Ramos (cell line): ENCODE measurements around the gene SYTL1.

Experiments
- in situ Hi-C: fragments of 300-500 bp; cut with MboI; formaldehyde crosslinking; loops from one replicate; pipeline ENCODE4 v1.14.3; 2022; ENCODE audit warnings: low sequenced_read_pairs; ENCODE audit not compliant: unreplicated experiment

SYTL1 gene

DNA sequence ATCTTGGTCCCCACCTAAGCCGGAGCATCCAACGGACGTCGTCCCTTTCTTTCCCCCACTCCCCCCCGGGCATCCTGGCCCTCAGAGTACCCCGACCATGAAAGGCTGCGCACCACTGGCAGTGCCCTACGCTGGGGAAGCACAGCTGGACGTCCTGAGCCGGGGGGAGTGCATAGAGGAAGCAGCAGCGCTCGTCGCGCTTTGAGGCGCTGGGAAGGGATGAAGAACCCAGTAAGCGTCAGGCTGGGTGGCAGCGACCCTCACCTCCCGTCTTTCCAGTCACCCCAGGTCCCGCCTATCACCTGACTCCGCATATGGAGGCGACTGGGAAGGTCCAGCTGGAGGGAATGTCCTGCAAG, 19.2 kb downstream of the SYTL1 start:
- in situ Hi-C loops: no loop called here

DNA sequence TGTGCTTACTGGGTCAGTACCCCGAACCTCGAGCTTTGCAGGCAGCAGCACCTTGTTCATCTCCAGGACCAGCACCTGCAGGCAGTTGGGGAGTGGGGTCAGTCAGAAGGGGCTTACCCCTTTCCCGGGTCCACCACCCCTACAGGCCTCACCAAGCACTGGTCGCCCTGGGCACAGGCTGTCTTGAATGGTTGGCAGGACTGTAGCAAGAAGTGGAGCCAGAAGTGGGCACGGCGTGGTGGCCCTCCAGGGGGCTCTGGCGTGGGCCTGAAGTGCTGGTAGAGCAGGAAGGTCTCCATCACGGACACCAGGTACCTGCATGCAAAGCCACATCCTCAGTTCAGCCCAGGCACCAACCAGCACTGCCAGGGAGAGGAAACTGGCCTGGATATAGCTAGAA, 19.7 kb downstream of the SYTL1 start:
- in situ Hi-C loops: no loop called here

DNA sequence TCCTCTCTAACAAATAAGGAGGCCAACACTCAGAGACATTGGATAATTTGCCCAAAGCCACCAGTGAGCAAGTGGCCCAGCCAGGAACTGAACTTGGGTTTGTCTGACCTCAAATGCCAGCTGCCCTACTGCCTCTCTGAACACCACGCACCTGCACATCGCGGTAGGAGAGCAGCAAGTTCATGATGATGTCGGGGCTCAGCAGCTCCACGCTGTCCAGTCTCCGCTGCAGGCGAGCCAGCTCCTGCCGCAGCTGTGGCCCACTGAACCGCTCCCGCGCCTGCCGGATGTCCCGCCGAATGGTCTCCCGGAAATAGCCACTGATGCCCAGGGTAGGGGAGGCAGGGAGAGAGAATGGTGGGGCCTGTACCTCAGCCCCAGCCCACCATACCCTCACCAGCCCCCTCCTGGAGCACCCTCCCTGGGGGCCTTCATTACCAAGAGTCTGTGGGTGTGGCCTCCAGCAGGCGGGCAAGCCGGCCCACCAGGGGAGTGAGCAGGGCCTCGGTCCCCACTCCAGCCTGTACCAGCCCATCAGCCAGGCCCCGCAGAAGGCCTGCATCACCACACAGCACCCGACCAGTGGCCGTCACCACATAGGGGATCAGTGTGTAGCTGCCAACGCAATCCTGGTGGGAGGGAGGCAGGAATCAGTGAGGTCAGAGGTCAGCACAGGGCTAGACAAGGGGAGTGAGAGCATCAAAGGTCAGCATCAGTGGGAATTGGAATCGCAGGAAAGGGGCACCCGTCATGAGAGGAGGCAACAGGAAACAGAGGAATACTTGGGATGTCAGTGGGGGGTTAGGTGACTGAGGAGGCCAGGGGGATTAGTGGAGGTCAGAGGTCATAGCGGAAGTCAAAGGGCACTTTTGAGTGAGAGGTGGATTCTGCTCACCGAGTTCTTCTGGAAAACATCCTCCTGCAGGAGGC, 22.2 kb downstream of the SYTL1 start:
- in situ Hi-C loops: no loop called here

DNA sequence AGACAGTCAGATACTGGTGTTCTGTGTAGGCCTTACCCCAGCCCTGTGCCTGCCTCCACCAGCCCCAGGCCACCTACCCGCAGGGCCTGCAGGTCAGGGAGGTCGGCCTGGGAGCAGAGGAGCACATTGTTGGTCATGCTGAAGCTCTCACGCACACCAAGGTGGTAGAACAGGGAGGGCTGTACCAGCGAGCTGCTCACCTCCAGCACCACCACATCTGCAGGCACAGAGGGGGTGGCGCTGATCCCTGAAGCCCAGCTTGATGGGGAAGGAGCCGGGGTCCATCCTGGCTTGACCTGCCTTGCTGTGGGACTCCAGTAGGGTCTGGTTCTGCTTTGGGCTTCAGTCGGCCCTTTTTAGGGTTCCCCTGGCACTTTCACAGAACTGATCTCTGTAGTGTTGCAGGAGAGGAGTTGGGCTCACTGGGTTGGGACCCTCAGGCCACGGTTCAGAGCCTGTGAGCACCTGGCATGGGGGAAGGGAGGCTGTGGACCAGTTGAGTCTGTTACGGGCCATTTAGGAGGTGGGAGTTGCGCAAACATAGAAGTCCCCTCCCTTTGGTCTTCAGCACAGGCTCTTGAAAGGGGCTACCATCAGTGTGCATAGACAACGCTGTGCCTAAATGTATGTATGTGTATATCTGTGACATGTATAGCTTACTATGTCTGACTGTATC, 23.0 kb downstream of the SYTL1 start:
- in situ Hi-C loops: no loop called here

DNA sequence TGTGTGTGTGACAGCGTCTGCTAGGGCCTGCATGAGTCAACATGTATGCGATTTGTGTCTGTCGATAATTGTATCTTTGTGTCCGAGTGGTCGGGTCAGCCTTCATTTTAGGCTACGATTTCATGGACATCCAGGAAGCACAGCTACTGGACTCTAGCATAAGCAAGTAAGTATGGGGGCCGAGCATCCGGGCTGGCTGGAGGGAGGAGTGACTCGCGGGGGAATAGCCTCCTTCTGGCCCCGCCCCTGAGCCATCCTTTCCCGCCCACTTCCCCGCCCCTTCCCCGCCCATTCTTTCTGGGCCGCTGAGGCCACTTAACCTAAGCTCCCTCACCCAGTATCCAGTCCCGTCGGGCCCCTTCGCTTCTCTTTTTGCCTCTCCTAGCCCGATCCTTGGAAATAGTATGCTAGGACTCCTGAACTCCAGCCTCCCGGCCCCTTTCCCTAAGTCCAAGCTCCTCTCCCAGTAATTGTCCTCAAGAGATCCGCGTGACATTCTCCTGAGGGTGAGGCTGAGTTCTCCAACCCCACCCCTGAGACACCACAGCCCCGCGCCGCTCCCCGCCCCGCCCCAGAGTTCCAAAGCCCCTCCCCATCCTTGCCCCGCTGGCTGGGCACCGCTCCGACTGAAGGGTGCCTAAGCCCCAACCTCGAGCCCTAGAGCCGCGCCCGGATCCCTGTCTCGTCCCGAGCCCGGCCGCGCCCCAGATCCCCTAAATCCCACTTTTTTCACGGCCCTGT, 23.7 kb downstream of the SYTL1 start:
- in situ Hi-C loops: no loop called here

DNA sequence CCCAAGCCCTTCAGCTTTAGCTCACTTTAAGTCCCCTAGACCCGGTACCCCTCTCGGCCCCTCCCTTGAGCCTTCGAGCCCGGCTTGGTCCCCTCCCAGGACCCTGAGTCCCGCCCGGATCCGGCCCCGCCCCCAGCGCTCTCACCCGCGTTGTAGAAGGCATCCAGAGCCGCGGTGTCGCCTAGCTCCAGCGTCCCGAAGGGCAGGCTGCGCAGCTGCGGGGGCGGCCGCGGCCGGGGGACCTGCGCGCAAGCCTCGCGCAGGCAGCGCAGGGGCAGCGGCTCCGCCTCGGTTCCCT, 24.2 kb downstream of the SYTL1 start:
- in situ Hi-C loops: no loop called here

DNA sequence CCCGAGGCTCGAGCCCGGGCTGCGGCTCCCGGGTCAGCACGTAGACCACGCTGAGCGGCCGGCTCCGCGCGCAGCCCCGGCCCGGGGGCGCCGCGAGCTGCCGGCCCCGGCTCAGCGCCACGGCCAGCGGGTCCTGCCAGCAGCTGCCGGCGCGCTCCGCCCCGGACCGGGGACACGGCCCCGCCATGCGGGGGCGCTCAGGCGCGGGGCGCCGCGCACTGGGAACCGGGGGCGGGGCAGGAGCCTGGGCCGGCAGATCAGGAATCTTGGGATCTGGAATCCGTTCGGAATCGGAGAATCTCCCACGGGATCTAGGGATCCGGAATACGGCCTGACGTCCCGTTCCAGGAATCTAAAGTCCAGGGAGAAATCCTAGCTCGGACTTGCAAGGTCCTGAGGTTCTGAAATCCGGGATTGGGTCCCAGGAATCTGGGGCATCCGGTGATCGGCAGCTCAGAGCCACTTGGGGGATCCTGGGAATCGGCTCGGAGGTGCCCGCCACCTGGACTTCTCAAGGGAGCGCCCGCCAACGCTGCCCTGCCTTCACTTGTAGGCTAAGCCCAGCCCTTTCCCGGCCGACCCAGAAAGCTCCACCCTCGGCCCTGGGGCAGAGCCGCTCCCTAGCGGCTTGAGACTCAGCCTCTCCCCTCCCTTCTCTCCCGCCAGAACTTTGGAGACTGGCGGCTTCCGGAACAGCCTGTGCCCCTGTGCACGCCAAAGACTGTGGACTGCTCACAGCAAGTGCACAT, 24.8 kb downstream of the SYTL1 start, which contains the start of gene MAP3K6:
Gene MAP3K6, minus strand, starts transcription at position 551 of the 749 bp plus-strand sequence. Its CDS starts 364 bp downstream, at position 187.
- in situ Hi-C loops: no loop called here

DNA sequence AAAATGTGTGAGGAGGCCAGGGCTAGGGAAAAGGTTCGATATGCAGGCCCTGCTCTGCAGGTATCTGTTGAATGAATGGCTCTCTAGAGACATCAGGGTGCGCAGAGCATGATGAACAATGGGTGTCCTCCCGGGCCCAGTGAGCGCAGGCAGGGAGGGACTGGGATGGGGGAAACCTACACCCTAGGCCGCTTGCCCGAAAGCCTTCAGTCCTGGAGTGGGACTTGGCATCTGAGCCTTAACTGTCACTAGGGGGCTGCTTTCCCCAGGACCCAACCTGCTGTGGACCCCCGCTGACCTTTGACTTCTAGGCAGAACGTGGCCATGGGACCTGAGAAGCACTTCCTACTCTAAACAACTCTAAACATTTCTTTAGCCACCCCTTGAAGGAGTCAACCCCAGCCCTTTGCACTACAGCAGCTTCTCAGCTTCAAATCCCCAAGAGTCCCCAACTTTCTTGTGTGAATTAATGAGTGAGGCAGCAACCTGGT, 25.4 kb downstream of the SYTL1 start:
- in situ Hi-C loops: no loop called here

DNA sequence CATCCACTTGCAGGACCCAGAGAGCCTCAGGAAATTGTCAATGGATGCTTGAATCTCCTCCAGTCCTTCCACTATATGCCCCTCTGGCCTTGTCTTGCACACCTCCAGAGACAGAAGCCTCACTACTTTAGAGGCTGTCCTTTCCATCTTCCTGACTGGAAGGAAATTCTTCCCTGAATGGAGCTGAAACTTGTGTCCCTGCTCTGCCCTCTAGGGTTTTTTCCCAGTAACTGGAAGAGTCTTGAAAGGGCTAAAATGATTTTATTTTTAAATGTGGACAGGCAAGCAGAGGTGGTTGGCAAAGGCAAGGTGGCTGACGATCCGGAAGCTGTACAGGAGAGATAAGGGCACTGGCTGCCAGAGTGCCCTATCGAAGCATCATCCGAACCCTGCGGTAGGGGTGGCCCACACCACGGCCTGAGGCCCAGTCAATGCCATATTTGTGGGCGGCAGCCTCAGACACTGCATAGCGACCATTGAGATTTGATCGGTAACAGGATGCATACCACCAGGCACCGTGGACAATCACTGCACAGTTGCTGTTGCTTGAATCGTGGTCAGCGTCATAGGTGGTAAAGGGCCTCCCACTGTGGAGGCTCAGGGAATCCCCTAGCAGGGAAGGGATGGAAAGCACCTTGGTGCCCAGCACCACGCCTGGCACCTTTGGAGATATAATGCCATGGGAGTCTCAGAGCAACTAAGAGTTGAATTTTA, 27.2 kb downstream of the SYTL1 start:
- in situ Hi-C loops: no loop called here

DNA sequence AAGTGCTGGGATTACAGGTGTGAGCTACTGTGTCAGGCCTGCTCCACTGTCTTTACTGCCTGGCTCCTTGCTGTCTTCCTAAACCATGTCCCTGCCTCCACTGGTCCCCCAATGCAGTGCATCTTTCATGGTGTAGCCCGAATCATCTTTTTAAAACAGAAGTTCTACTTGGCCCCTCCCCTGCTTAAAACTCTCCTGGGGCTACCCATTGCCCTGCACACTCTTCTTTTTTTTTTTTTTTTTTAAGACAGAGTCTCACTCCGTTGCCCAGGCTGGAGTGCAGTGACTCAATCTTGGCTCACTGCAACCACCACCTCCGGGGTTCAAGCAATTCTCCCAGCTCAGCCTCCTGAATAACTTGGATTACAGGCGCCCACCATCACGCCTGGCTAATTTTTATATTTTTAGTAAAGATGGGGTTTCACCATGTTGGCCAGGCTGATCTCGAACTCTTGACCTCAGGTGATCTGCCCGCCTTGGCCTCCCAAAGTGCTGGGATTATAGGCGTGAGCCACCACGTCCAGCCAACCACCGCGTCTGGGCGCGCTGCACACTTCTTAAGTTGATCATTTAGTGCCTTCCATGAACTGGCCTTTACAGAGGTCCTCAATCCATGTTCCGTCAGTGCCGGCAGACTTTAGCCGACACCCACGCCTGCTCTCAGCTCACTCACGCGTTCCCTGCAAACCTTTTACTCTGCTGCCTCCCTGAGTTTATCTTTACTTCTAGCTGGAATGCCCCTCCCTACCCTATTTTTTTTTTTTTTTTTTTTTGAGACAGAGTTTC, 30.4 kb downstream of the SYTL1 start:
- in situ Hi-C loops: no loop called here

DNA sequence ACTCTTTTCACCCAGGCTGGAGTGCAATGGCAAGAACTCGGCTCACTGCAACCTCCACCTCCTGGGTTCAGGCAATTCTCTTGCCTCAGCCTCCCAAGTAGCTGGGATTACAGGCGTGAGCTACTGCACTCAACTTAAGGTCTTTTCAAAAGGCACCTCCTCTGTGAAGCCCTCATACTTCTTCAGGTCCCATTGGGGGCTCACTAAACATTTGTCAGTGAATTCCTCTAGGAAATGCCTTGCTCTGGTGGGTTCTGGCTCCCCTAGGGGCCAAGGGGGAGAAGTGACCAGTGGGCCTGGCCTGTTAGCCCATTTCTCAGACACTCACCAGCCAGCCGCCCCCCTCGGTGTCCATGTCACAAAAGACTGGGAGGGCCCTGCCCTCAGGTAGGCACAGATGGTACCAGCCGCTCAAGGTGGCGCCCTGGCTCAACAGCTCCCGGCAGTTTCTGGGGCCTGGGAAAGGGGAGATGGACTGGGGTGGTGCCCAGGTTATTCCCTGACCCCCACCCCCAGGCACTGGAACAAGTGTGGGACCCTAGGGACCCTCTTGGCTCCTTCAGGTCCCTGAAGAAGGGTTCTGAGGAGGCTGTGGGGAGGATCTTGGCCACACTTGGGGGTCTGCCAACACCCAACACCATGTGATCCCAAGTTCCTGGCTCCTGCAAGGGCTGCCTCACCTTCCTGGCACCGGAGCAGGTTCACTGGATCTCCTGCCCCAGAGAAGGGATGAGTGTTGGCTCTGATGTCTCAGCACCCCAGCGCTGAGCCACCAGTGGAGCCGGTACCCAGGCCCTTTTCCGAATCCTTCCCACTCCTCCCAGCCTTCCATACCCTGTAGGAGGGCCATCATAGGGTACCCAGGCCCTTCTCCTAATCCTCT, 31.2 kb downstream of the SYTL1 start:
- in situ Hi-C loops: no loop called here

DNA sequence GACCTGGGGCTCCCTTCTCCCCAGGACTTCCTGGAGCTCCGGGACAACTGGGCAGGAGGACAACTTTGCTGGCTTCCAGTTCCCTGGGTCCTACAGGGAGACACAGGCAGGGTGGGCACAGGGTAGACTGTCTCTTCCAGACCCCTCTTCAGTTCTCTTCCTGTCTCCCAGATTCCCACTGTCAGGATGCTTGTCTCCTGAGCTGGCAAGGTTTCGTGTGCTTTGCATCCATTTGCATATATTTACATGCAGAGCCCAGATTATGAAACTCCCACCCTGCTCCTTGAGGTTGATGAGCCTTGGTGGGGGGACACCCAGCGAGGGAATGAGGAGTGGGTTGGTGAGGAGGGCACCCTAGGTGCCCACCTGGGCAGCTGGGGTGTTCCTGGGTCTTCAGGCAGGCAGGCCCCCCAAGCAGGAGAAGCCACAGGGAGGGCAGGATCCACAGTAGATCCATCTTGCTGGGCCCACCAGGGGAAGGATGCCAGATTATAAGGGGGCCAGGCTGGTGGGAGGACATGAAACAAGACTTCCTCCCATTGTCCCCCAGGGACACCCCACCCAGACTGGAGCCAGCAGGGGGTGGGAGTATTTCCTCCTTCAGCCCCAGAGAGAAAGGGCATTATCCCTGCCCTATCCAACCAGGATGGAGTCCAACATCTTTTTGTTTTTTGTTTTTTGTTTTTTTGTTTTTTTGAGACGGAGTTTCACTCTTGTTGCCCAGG, 32.7 kb downstream of the SYTL1 start, which contains the start of gene FCN3:
Gene FCN3, minus strand, starts transcription at position 463 of the 725 bp plus-strand sequence. Its CDS starts 6 bp downstream, at position 457.
- in situ Hi-C loops: no loop called here

DNA sequence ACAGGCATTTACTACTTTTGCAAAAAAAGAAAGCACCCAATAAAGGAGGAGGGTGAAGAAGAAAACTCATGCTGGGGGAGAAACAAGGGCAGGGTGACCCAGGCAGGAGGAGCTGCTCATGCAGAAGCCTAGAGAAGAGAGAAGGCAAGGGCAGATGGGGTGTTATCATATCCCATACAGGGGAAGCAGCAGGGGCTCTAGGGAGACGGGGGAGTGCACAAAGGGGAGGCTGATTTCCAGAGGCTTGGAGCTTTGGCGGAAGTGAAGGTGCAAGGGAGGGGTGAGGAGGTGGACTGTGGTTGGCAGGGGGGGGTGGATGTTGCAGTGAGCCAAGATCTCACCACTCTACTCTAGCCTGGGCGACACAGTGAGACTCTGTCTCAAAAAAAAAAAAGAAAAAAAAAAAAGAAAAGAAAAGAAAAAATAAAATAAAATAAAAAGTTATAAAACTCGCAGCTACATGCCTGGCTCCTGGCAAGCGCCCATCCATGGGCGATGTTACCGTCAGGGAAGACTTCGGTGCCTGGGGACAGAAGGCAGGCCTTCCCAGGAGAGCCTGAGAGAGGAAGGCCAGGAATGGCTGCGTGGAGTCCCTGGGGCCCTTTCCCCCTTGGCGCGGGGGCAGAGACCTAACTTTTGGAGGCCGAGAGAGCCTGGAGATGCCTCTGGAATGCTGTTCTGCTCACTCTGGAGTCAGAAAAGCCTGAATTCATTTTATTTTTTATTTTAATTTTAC, 36.1 kb downstream of the SYTL1 start:
- in situ Hi-C loops: no loop called here

DNA sequence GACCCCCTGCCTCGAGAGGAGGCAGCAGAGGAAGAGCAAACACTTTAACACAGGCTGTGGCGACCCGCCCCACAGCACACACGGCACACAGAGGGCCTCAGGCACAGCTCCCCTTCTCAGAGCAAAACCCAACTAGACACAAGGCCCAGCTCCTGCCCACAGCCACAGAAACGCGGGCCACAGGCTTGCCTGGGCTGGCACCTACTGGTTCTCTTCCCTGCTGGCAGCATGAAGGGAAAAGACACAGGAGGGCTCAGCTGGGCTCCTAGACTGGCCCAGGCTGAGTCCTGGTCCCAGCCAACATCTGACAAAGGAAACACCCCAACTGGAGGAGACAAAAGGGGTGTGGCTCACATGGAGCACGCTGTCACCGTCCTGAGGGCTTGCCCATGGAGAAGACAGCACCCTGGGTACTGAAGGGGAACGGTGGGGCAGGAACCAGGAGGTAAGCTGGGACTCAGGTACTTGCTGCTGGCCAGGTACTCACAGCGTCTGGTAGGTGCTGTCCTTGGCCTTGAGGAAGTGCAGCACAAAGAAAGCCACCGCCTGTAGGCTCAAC, 37.8 kb downstream of the SYTL1 start:
- in situ Hi-C loops: loop anchor here (10.0 kb wide), 1 partner anchor 275 kb away; no protein-coding TSS in a partner anchor

DNA sequence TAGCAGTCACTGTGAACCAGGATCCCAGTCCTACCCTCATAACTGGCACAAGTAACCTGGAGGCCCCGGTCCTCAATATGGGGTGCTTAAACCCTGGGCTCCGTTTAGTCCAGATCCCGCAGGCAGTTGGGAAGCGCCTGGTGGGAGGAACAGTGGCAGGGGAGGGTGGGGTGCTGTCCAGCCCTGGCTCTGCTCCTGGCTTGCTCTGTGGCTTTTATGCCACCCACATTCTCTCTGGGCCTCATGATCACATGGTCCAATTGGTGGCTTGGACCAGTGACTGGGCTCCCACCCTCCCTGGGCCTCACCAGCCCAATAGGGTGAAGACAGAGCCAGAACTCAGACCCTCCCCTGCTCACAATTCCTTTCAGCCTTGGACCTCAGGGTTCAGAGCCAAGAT, 38.4 kb downstream of the SYTL1 start:
- in situ Hi-C loops: loop anchor here (10.0 kb wide), 1 partner anchor 275 kb away; no protein-coding TSS in a partner anchor
